GM10266 (cell line): Measurements from ENCODE around the gene PRKACA.

Source experiments
- DNase-seq: peaks from one replicate; pipeline ENCODE4 v3.0.0; 2012; ENCODE audit errors: extremely low spot score
- TF ChIP-seq, protein P1 (sequence below): IDR thresholded peaks from 2 replicates; pipeline ENCODE4 v1.5.1; 2012; ENCODE audit warnings: mild to moderate bottlenecking, low read depth; ENCODE audit not compliant: control insufficient read depth, insufficient read depth; ENCODE audit errors: missing control alignments

The PRKACA gene

DNA sequence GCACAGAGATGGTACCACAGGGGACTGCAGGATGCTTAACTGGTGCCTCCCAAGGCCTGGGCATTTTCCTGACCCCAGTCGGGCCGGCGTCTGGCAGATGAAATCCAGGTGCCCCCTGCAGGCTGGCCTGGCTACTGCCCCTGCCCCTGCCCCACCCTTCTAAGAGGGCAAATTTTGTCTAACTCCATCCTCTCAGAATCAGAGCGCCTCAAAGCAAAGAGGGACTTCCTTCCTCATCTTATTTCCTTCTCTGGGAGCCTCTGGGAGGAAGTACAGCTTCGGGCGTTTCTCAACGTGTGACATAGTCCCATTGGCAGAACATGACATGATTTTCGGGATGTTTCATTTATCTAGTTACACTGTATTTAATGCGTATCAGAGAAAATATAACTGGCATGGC lies 2.7 kb downstream of the PRKACA start:
- peak; percentile 69 for DNase-seq
- TF ChIP-seq, protein P1, sequence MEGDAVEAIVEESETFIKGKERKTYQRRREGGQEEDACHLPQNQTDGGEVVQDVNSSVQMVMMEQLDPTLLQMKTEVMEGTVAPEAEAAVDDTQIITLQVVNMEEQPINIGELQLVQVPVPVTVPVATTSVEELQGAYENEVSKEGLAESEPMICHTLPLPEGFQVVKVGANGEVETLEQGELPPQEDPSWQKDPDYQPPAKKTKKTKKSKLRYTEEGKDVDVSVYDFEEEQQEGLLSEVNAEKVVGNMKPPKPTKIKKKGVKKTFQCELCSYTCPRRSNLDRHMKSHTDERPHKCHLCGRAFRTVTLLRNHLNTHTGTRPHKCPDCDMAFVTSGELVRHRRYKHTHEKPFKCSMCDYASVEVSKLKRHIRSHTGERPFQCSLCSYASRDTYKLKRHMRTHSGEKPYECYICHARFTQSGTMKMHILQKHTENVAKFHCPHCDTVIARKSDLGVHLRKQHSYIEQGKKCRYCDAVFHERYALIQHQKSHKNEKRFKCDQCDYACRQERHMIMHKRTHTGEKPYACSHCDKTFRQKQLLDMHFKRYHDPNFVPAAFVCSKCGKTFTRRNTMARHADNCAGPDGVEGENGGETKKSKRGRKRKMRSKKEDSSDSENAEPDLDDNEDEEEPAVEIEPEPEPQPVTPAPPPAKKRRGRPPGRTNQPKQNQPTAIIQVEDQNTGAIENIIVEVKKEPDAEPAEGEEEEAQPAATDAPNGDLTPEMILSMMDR: peak; percentile 52

DNA sequence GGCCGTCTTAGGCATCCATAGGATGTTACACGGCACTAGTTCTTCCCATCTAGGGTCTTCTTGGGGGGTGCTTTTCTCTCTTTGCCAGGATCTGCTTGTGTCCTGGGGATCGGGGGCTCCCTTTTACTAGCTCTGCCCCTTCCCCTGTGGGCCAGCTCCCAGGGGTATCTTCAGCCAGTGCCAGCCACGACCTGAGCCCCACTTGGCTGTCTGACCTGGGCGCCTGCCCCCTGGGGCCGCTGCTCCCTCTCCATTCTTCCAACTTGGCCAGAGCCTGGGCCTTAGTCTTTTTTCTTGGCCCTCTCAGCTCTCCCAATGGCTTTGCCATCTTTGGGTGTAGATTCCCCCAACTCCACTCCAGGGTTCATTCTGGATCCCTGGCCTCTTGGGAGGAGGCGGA lies 3.1 kb downstream of the PRKACA start:
- no peak for DNase-seq
- TF ChIP-seq, protein P1: no peak

DNA sequence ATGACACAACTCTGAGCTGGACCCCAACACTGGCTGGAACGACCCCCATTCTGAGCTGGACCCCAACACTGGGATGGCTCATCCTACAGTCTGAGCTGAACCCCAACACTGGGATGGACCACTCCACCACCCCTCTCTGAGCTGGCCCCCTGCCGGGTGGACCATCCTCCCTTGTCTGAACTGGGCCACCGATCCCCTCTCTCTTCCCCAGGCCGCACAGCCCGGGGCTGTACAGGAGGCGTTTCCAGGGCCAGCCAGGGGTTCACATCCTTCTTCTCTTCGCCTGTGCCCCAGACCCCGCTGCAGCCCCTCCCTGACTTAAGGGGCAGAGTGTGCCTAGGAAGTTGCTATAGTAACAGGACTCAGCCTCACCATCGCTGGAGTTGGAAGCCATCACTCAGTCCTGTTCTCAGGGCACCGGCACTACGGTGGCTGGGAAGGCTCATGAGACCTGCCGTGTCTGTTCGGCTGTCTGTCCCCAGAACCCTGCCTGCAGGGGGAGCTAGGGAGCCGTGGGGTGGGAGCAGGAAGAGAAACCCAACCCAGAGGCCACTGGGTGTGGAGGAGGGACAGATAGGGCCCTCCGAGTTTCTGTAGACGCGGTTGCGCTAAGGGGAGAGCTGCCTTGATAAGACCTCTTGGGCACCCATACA lies 3.7 kb downstream of the PRKACA start:
- TF ChIP-seq, protein P1: peak; percentile 23
- no peak for DNase-seq

DNA sequence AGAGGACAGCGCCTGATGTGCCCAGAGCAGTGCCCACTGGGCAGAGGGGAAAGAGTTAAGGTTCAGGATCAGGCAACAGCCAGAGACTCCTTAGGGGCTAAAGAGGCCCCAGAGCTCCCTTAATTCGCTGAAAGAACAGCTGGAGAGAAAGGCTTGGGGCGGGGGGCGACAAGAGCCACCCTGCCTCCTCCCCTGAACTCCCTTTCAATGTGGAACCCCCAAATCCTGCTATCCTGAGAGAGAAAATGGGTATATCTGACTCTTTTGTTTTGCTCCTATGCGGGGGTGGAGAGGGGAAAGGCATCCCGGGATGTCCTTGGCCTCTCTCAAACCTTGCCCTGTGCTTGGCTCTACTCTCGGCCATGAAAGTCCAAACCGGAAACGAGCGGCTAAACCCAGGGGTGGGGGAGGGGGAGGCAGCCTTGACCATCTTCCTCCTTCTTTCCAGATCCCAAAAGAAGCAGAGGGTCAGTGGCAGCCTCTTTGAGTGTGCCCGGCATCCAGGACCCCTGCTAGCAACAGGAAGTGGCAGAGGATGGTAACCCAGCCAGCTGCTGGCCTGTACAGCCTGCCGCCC lies 4.7 kb downstream of the PRKACA start:
- no peak for DNase-seq
- TF ChIP-seq, protein P1: no peak

DNA sequence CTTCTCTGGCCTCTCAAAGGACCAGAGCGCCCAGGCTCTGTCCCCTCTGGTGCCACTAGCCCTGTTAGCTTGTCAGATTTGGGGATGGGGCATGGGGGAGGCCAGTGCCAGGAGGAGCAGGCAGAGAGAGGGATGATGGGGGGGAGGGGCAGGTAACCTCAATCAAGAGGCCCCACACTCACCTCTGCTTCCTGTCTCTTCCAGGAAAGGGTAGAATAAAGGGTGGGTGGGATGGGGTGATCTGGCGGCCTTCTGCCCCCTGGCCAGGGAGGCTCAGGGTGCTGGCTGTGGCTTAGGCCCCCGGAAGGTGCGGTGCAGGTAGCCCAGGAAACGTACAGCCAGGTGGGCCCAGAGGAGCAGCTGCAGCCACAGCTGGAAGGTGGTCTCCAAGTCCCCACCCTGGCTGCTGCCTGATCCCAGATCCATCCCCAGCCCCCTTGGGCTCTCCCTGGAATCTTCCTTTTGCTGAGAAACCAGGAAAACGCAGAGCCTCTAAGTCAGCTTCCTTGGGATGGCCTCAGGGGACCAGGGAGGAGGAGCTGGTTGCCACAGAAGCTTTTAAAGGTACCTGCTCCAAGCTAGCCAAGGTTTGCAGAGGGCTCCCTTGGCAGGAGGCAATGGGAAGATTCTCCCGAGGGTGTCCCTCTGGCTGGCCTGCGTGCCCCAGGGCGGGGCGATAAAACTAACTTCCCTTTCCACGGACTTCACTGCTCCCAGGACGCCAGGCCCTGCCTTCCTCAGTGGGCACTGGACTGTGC lies 5.3 kb downstream of the PRKACA start:
- TF ChIP-seq, protein P1: no peak
- no peak for DNase-seq

DNA sequence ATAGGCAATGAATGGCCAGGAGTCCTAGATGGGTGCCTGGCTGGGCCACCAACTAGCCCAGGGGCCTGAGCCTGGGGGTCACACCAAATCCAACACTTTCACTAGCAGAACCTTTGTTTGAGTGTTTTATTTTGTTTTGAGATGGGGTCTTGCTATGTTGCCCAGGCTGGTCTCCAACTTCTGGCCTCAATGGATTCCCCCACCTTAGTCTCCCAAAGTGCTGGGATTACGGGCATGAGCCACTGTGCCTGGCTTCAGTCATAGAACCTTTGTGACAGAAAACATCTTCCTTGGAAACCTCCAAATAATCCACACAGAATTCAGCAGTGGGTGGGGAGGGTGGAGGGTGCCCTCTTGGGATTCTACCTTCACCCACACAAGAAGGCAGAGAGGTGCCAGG lies 6.1 kb downstream of the PRKACA start:
- TF ChIP-seq, protein P1: no peak
- no peak for DNase-seq

DNA sequence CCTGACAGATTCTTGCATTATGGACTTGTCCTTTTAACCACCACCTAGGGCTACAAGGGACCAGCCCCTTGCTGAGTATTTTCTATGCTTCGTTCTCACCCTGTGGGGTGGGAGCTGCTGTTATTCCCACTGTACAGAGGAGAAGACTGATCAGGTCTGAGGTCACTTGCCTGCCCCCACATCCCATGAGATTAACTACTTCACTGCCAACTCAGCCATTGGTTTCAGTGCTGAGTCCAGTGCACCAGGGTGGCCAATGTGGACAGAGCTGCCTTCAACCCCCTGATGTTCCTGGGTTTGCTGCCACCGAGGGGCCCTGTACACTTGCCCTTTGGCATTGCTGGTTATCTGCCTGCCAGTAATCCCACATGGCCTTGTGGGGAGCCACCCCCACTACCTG lies 6.9 kb downstream of the PRKACA start:
- TF ChIP-seq, protein P1: no peak
- DNase-seq: no peak
